NCI-H774 (cell line): ENCODE data around the gene C11orf52.

Source experiments
- DNase-seq: peaks from one replicate; lab custom pipeline; 2025; lab: John Stamatoyannopoulos, UW

The C11orf52 gene

DNA sequence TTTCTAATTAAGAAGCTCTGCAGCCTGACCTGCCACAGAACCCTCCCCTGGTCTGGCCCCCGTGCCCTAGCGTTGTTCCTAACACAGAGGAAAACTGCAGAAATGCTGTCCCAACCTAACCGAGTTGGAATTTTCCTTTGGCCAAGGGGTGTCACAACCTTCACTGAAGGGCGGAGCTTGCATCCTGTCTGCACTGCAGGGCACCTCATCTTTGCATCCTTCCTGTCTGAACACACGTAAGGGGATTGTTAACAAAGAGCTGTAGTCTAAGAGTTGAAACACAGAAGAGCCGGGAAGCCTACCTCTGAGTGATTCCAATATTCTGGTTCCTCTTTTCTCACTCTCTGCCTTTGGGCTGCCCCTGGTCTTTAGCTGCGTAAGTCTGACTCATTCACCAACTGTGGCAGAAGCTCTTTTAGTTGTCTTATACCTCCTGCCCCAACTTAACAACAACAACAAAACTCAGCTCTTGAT, 20.0 kb downstream of the C11orf52 start:
- no peak for DNase-seq

DNA sequence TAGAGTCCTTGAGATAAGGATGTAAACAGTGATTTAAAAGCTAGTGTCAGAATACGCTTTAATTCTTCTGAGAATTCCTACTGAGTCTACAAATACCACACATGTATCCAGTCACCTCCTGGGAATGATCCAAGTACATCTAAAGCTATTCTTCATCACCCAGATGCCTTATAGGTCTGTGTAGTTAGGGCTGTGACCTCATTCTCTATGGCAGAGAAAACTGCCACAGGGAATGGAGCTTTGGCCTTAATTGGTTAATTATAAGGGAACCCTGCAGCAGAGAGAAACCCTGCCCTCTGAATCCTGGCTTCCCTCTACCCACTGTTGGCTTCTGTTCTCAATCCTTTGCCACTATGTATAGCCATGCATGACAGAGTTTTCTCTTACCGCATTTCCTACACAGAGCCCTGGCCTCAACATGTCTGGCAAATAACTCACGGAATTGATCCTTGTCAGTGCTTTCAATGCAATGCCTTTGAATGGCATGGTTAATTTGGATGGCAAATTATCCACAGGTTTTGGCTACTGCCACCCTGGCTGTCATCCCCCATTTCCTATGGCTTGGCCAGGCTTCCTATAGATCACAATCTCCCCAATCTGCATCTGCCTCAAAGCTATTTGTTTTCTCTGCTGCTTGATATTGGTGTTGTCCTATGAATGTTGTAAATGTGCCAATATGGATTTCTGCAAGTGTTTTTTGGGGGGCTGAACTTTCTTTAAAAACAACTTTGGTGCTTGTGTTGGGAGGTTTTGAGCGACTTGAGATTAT, 21.3 kb downstream of the C11orf52 start:
- no peak for DNase-seq

DNA sequence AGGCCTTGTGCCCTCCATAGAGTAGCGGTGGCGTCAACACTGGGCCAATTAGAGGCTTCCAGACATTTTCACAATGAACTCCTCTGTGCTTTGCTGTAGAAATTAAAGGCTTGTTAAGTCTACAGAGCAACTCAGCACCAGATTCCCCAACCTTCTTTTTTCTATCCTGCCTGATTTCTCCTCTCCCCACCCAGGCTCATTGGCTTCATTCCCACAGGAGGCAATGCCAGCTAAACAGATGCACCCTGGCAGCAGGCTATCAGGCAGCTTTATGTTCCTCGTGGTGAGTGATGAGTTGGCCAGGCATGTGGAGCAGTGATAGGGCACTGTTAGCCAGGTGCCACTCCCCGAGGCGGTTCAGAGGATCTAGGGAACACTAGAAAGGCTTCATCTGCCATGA, 23.2 kb downstream of the C11orf52 start:
- no peak for DNase-seq

DNA sequence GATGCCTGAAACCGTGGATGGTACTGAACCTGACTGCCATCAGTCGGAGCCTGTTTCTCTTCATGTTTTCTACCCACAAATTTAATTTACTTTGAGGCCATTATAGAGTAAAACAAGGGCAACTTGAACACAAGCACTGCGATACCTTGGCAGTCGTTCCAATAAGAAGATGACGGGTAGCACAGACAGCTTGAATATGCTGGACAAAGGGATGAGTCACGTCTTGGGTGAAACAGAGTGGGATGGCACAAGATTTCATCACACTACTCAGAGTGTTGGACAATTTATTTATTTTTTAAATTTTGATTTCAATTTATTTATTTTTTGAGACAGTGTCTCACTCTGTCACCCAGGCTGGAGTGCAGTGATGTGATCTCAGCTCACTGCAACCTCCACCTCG, 24.1 kb downstream of the C11orf52 start:
- no peak for DNase-seq

DNA sequence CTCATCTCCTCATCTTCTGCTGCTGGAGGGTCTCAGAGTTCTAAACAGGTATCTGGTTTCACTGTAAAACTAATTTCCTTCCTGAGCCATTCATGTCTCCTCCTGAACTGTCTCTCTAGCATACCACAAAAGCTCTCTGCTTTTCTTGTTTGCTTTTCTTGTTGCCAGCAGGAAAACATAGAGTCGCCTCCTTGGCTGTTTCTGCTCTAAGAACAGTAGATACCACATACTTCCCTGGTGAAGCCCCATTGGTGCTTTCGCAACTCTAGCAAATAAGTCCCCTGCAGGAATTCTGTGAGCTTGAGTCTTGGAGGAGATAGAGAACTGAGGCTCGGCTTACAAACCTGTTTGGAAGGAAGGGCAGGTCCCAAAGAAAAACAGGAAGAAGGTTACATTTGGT, 25.4 kb downstream of the C11orf52 start:
- DNase-seq: no peak

DNA sequence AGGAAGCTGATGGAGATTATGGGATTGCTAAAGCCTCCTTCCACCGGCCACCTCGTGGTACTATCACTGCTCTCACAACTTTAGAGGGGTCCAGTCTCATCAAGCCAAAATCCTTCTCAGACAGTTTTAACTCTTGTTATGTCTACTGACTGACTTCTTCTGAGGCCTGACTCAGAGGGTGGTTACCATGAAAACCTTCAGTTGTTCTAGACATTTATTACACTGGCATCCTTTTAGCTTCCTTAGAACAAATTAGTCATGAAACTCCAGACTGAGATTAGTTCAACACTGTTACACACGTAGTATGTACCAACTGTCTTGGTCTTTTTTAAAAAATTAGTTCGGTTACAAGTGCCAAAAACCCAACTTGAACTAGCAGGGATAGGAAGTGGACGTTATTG, 25.9 kb downstream of the C11orf52 start:
- DNase-seq: no peak

DNA sequence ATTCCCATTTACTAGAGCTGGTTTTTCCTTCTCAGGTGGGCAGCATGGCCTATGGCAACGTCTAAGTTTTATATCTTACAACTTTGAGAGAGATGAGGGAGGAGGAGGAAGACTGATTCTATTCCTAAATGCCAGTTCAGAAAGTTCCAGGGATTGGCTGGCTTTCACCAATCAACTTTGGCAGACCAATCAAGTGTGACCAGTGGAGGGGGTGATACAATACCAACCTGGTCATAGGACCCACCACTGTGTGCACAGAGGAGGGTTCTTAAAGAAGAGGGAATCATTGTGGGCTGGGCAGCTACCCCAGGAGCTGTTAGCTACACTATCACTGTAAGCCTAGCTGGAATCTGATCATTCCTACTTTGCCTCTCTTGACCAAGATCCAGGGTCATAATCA, 26.5 kb downstream of the C11orf52 start:
- no peak for DNase-seq

DNA sequence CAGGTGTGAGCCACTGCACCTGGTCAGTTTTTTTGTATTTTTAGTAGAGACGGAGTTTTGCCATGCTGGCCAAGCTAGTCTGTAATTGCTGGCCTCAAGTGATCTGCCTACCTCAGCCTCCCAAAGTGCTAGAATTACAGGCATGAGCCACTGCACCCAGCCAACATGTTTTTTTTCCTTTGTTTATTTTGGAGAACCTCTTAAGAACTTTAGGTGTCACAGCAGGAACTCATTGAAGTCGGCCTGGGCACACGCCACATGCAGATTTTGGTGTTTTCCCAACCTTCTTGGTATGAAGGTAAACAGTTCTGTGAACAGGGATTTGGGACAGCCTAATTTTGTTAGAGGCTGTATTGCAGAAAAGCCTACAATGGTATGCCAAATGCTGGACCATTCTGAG, 27.8 kb downstream of the C11orf52 start:
- no peak for DNase-seq

DNA sequence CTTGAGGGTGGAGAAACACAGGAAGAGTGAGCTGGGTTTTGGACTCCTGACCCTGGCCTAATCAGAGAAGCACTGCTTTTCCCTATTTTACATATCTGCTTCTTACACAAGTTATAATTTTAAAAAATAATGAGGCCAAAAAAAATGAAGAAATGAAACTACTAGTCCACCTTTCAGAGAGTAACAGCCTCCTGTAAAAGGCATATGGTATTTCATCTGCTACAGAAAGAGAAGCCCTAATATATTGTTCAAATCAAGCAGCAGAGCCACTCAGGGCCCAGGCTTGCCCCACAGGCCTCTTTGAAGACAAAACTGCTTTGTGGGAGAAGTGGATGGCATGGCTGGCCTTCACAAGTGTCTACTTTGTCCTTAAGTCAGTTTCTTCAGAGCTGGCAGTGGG, 28.4 kb downstream of the C11orf52 start:
- no peak for DNase-seq

DNA sequence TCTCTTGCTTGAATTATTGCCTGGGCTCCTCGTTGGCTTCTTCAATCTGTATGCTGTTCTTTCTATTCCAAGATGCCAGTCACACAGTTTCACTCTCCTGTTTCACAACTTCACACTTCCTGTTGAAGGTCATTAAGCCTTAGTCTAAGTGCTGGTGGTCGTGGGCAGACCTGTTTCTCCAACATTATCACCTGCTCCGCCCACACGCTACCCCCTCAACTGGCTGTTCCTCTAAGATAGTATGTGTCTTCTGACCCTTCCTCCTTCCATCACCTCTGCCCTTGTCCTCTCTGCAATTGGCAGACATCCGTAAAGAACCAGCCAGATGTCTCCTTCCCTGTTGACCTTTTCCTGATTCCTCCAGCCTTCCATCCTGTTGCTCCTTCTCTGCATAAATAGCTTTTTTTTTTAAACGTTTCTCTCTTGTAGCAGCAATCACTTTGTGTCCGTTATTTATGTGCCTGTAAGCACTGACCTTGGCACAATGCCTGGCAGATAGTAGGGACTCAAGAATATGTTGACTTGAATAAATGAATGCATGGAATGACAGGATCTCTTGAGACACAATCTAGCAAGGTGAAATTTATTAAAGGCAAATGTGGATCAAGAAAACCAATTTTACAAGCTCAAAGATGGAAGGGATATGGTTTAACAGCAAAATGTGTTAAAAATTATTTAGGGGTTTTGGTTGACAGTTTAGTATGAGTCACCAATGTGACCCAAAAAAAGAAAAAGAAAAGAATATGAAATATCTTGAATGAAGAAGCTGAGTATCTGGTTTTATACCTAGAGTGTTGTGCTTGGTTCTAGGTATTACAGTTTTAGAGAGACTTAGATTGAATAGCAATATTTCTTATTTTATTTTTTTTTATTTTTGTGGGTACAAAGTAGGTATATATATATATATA, 31.1 kb downstream of the C11orf52 start:
- no peak for DNase-seq

DNA sequence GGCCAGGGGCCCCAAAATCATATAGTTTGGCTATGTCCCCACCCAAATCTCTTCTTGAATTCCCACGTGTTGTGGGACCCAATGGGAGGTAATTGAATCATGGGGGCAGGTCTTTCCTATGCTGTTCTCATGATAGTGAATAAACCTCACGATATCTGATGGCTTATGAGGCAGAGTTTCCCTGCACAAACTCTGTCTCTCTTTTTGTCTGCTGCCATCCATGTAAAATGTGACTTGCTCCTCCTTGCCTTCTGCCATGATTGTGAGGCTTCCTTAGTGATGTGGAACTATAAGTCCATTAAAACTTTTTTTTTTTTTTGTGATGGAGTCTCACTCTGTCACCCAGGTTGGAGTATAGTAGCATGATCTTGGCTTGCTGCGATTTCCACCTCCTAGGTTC, 32.9 kb downstream of the C11orf52 start:
- no peak for DNase-seq

DNA sequence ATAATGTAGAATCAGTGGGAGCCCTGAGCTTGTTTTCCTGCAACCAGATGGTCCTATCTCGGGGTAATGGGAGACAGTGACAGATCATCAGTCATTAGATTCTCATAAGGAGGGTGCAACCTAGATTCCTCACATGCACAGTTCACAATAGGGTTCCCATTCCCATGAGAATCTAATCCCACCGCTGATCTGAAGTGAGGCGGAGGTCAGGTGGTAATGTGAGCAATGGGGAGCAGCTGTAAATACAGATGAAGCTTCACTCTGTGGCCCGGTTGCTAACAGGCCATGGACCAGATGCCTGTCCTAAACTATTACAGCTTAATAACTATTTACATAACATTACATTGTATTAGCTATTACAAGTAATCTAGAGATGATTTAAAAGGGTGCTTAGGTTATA, 35.4 kb downstream of the C11orf52 start:
- DNase-seq: no peak

DNA sequence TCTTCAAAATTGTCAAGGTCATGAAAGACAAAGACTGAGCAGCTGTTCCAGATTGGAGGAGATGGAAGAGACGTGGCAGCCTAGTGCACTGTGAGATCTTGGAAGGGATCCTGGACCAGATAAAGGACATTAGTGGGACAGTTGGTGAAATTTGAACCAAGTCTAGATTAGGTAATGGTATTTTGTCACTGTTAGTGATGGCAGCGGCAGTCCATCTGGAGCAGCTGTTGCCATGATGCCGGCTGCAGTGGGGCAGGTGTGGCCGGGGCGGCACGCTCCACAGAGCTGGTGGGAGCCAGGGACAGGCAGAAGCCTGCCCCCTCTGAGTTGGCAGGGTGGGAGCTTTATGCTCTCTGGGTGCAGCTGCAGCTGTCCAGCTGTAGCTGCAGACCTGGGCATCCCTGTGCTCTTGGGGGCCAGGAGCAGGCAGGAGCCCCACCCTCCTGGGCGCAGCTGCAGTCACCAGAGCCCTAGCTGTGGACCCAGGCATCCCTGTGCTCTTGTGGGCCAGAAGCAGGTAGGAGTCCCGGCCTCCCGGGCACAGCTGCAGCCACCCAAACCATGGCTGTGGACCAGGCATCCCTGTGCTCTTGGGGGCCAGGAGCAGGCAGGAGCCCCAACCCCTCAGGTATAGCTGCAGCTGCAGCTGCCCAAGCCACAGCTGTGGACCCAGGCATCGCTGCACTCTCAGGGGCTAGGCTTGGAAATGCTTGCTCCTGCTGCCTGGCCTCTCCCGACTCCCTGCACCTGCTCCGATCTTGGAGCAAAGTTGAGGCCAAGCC, 39.1 kb downstream of the C11orf52 start:
- no peak for DNase-seq

DNA sequence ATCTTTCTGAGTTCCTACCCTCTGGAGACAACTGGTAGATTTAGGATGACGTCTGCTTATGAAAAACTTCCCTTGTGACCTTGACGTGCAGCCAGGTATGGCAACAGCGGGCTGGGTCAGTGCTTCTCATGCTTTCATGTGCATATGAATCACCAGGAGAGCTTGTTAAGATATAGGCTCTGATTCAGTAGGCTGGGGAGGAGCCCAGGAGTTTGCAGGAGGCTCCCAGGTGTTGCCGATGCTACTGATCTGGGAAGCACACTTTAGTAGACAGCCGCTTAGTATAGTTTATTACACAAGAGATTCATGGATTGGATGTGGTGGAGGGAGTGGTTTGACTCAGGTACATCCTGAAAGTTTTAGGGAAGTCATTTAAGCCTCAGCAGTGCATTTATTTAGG, 42.2 kb downstream of the C11orf52 start:
- DNase-seq: no peak

DNA sequence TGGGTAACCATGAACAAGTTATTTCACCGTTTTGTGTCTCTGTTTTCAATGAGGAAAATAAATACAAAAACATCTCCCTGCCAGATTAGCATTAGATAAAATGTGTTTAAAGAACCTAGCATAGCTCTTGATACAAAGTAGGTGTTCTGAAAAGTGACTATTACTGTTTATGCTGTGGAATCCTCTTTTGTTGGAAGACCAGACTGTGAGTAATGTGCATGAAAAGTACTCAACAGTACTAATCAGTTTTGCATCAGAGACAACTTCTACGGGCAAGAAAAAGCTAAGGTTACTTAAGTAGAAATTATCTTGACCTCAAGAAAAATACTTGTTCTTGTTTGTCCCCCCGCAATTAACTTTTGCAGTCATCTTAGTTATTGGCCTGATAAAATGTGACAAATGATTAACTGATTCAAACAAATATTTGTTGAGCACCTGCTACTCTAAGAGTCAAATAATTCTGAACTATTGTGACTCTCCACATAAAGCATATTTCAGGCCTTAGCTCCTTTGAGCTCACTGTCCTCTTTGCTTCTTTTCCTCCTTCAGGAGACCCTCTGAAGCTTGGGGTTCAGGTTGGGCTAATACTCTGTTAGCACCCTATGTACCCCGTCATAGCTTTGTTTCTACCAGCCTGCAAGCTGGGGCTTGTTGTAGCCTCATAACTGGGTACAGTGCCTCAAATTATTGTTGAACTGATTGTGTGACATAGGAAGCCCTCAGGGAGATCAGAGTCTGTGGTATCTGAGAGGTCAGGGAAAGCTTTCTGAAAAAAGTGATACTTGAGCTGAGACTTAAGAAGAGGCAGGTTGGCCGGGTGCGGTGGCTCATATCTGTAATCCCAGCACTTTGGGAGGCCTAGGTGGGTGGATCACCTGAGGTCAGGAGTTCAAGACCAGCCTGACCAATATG, 42.9 kb downstream of the C11orf52 start:
- no peak for DNase-seq

DNA sequence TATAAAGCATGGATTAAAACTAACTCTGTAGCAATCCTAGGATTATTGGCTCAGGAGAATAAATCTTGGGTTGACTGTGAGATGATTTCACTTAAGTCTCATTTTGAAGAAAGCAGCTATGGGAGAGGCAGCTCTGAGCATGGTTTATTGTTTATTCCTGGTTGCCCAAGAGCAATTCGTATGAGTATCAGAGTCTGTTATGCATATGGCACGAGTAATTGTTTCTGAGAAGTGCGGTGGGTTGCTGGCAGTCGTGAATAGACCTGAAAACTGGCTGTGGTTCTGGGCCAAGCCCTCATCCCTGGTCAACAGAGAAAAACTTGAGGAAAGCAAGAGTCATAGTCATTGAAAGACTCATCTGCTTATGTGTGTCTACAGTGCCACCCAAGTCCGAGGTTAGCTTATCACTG, 45.2 kb downstream of the C11orf52 start:
- DNase-seq: no peak

DNA sequence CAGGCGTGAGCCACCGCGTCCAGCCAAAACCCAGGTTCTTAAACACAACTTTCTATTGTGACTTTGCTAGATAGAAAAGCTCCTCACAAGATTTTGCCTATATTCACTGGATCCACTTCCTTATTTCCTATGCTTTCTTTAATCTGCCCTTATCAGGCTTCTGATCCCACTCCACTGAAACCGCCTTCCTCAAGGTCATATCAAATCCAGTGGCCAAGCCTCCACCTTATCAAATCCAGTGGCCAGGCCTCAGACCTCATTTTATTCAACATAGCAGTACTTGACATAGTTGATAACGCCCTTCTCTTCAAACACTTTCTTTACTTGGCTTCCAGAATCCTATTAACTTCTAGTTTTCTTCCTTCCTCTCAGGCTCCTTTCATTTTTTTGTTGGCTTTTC, 48.0 kb downstream of the C11orf52 start:
- no peak for DNase-seq

DNA sequence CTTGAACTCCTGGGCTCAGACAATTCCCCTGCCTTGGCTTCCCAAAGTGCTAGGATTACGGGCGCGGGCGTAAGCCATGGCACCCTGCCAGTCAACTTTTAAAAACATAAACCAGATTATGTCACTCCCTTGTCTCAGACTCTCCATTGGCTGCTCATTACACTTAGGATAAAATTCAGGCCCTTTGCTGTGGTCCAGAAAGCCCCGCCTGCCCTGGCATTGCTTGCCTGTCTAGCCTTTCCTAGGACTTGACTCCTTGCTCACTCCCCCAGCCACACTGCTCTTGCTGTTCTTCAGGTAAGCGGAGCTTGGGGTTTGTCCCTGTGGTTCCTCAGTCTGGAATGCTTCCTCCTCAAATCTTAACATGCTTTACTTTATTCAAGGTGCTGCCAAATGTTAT, 48.9 kb downstream of the C11orf52 start:
- DNase-seq: no peak

DNA sequence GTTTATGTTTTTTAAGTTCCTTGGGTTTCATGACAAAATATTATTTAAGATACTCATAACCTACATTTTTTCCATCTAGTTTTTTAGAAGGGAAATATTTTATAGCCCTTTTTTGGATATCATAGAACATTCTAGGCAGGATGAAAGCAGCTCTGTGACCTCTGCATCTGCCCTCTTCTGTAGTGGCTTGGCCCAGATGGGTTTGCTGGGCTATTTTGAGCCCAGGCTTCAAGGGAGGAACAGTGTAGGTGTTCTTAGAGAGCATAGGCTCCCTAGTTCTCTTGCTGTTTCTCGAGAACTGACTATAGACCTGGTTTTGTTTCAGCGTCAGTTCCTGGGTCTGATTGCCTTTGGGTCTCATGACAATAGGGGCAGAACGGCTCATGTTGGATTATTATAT, 50.6 kb downstream of the C11orf52 start:
- no peak for DNase-seq

DNA sequence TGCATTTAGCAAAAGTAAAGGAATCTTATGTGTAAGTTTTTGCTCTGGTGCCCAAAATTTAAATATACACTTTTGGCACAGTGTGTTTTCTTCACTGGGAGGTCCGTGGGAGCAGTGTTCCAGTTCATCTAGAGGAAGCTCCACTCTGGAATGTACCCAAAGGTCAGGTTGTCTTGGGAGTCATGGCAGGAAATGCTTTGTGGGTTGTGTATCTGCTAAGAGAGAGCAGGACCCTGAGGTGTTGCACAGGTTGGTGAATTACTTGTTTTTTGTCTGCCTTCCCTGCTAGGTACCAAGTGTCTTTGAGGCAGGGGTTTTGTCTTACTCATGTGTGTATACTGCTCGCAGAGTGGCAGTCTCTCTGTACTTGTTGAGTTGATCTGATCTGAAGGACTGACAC, 55.7 kb downstream of the C11orf52 start:
- DNase-seq: no peak

DNA sequence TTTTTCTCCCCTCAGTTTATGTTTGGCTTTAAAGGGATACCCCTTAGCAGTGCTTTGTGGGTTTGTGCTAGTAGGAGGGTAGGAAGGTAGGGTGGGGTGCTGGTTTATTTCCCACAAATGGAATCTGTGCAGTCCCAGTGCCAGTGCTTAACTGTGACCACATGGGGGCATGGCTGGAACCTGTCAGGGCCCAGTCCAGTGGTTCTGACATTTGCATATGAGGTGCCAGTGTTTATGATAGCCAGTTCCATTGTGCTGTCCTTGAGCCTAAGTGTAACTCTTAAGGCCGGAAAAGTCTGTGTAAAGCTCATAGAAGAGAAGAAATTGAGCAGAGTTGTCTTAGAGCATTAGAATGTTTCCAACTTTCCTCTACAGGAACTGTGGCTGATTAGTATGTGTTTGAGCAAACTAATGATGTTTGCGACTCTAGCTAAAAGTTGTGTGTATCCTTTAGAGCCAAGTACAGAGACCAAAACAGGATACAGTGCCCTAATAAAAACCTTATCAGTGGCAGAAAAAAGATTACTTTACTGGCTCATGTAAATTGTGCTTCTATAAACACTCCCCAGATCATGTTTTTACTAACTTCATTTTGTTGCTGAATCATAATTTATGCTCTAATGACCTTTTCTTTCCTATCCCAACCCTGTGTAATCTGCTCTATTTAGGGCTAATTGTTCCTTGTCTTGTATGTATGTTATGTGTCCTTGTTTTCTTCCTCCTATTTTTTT, 56.5 kb downstream of the C11orf52 start:
- DNase-seq: no peak
